PC-3 (cell line): ENCODE results near the gene LTBP1.

ENCODE experiments used
- CTCF ChIP-seq: fragments of 300-600 bp; sonication (generic); conservative IDR thresholded peaks from 2 replicates; pipeline ENCODE4 v1.5.1; 2017; ENCODE audit warnings: antibody characterized with exemption, low read depth, mild to moderate bottlenecking, low read length
- EZH2 ChIP-seq: fragments of 300-600 bp; sonication (generic); IDR thresholded peaks from one replicate; pipeline ENCODE4 v1.6.1; 2017; ENCODE audit warnings: antibody characterized with exemption, mild to moderate bottlenecking, low read length; ENCODE audit not compliant: unreplicated experiment

DNA sequence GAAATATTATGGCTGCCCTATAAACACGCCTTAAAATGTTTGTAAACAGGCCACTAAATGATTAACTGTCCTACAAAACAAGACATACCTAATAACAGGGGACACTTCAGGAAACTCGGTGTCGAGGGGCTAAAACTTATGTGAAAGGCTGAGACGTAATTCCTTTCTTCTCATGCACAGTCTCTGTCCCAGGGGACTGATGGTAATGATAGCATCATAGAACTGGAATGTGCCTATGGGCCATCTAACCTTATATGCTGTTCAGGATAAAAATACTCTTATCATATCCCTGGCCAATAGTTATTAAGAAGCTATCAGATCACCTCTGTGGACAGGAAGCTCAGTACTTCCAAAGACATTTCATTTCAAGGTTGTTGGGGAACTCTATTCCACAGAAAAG, 277.1 kb downstream of the LTBP1 start:
- TF ChIP-seq EZH2, result no peak
- TF ChIP-seq CTCF, result no peak
